ENCODE results near the gene SPAG9. TPM values are rescaled to one million over a fixed set of nuclear protein-coding genes. Genes with fewer than 3 reads are reported as not detected.

The SPAG9 gene
- total and polyA plus RNA-seq, 10 donors, result 10.7 to 94.6 (median 78.3) TPM

DNA sequence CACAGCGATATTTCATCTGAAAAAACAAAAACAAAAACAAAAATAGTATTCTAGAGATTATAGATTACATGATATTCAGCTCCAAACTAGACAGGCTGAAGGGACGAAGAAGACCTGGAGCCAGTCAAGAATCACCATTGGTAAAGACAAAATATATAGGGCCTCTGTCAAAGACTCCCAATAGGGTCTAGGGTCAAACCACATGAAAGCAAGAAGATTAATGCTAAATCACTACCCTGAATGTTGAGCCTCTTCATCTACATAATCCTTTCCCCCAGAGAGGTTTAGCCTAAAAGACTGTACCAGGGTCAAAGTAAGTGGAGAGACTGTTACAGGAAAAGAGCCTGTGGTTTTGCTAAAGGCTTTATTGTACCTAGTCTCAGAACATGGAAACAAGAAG lies 21.9 kb upstream of the SPAG9 start:
- intact Hi-C loops (cut with DNase I; ENCODE audit: low total_unique reads), result no loop called here
- Histone ChIP-seq H3K4me3 (no peak overlapping the region), H3K27me3 (replicated peaks in 1 of 7) (no peaks in the 10 kb centered on the region), H3K27ac (no peak overlapping the region), H3K9me3 (no peaks in the 10 kb centered on the region), H3K36me3 (no peaks in the 10 kb centered on the region), H3K4me1 (no peaks in the 10 kb centered on the region)
- no peak for DNase-seq
- WGBS, 5 donors, result 89 to 96% (median 95%) methylated on average over 2 of the region's 2 CpGs
- TF ChIP-seq POLR2A (IDR thresholded peaks at IDR 0.05), result no peak
- TF ChIP-seq, protein P1, sequence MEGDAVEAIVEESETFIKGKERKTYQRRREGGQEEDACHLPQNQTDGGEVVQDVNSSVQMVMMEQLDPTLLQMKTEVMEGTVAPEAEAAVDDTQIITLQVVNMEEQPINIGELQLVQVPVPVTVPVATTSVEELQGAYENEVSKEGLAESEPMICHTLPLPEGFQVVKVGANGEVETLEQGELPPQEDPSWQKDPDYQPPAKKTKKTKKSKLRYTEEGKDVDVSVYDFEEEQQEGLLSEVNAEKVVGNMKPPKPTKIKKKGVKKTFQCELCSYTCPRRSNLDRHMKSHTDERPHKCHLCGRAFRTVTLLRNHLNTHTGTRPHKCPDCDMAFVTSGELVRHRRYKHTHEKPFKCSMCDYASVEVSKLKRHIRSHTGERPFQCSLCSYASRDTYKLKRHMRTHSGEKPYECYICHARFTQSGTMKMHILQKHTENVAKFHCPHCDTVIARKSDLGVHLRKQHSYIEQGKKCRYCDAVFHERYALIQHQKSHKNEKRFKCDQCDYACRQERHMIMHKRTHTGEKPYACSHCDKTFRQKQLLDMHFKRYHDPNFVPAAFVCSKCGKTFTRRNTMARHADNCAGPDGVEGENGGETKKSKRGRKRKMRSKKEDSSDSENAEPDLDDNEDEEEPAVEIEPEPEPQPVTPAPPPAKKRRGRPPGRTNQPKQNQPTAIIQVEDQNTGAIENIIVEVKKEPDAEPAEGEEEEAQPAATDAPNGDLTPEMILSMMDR (IDR thresholded peaks at IDR 0.05 in 8 of 11, conservative IDR thresholded peaks at IDR 0.05 in 3 of 11), result no peak
- TF ChIP-seq POLR2AphosphoS5 (IDR thresholded peaks at IDR 0.05), result no peak

DNA sequence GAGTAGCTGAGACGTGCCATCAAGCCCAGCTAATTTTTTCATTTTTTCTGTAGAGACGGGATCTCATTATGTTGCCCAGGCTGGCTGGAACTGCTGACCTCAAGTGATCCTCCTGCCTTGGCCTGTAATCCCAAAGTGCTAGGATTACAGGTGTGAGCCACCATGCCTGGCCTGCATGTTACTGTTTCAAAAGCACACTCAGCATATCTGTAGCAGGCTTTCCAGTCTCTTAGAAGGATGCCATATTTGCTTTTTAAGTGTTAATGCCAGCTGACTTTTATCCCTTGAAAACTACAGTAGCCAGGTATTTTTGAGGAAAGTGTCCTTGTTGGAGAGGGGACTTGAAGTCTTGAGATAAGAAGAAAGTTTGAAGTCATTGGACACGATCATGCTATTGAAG lies 15.3 kb upstream of the SPAG9 start:
- H3K9me3 ChIP-seq, result no peaks in the 10 kb centered on the region
- TF ChIP-seq POLR2A (IDR thresholded peaks at IDR 0.05), result no peak
- no peak for TF ChIP-seq POLR2AphosphoS5 (IDR thresholded peaks at IDR 0.05)
- TF ChIP-seq, protein P1 (IDR thresholded peaks at IDR 0.05 in 8 of 11, conservative IDR thresholded peaks at IDR 0.05 in 3 of 11), result no peak
- H3K4me1 ChIP-seq, result peaks cover 0 to 15% (median 0%) of the 10 kb centered on the region in 6 donors
- H3K27ac ChIP-seq, result no peak overlapping the region
- intact Hi-C loops (cut with DNase I; ENCODE audit: low total_unique reads), result no loop called here
- H3K27me3 ChIP-seq (replicated peaks in 1 of 7), result no peaks in the 10 kb centered on the region
- H3K4me3 ChIP-seq, result no peak overlapping the region
- WGBS, 5 donors, result 86 to 96% (median 92%) methylated on average over 3 of the region's 3 CpGs
- H3K36me3 ChIP-seq, result no peaks in the 10 kb centered on the region
- no peak for DNase-seq

DNA sequence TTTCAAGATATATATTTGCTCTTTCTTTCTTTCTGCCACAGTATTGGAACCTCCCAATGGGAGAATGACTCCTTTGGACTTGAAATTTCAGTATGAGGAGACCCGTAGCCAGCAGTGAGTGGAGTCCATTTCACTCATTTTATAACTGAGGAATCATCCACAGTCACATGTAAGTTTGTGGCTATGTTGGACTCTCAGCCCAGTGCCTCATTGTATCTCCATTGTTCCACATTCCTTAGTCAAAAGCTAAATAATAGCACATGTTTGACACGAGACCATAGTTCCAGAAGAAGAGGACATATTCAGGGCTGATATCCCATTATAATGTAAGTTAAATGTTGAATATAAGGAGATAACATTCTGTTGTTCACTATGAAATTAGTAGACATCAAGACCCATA lies 12.7 kb upstream of the SPAG9 start:
- Histone ChIP-seq H3K9me3 (no peaks in the 10 kb centered on the region), H3K36me3 (no peaks in the 10 kb centered on the region), H3K27ac (peak overlapping the region in 1 of 8 donors; percentile 53), H3K4me3 (no peak overlapping the region), H3K4me1 (peaks cover 0 to 15% (median 0%) of the 10 kb centered on the region in 6 donors), H3K27me3 (replicated peaks in 1 of 7) (no peaks in the 10 kb centered on the region)
- intact Hi-C loops (cut with DNase I; ENCODE audit: low total_unique reads), result no loop called here
- no peak for DNase-seq
- no peak for TF ChIP-seq POLR2A (IDR thresholded peaks at IDR 0.05)
- TF ChIP-seq, protein P1 (IDR thresholded peaks at IDR 0.05 in 8 of 11, conservative IDR thresholded peaks at IDR 0.05 in 3 of 11), result no peak
- TF ChIP-seq POLR2AphosphoS5 (IDR thresholded peaks at IDR 0.05), result no peak
- WGBS, 5 donors, result 81 to 92% (median 86%) methylated on average over 2 of the region's 2 CpGs

DNA sequence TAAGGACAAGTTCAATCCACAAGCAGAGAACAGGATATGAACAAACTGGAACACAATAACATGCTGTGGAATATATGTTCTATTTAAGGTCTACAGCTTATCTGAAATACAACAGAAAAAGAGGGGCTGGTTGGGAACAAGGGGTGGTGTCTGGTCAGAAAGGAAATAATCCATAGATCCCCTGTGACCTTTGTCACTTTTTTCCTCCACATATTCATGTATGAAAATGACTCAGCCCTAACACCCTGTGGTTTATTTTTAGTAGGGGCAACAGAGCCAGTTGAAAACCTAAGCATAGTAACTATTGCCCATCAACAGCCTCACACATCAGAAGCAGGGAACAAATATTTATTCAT lies 12.3 kb upstream of the SPAG9 start:
- intact Hi-C loops (cut with DNase I; ENCODE audit: low total_unique reads), result no loop called here
- H3K27ac ChIP-seq, result peak overlapping the region in 2 of 8 donors; percentile 23 to 53
- H3K36me3 ChIP-seq, result no peaks in the 10 kb centered on the region
- H3K4me1 ChIP-seq, result peaks cover 0 to 15% (median 1%) of the 10 kb centered on the region in 6 donors
- no peak overlapping the region for H3K4me3 ChIP-seq
- no peaks in the 10 kb centered on the region for H3K27me3 ChIP-seq (replicated peaks in 1 of 7)
- no peak for DNase-seq
- no peaks in the 10 kb centered on the region for H3K9me3 ChIP-seq
- no peak for TF ChIP-seq POLR2A (IDR thresholded peaks at IDR 0.05)
- TF ChIP-seq POLR2AphosphoS5 (IDR thresholded peaks at IDR 0.05), result no peak
- TF ChIP-seq, protein P1 (IDR thresholded peaks at IDR 0.05 in 8 of 11, conservative IDR thresholded peaks at IDR 0.05 in 3 of 11), result no peak
